ENCODE data around the gene USP38. TPM values are rescaled to one million over a fixed set of nuclear protein-coding genes. Genes with fewer than 3 reads are reported as not detected.
"Not testable (repeated sequence)": the region's sequence is repeated elsewhere in the genome, so short reads cannot be mapped to it uniquely, and the experiment has no call there.

Gene USP38
- total RNA-seq, 1 experiment from 2014 or later, result 8.1 TPM

GRCh38 chr4:143267690-143268089 lies 83.0 kb downstream of the USP38 start:
- not testable (repeated sequence) for DNase-seq (ENCODE audit: low read depth)

DNA sequence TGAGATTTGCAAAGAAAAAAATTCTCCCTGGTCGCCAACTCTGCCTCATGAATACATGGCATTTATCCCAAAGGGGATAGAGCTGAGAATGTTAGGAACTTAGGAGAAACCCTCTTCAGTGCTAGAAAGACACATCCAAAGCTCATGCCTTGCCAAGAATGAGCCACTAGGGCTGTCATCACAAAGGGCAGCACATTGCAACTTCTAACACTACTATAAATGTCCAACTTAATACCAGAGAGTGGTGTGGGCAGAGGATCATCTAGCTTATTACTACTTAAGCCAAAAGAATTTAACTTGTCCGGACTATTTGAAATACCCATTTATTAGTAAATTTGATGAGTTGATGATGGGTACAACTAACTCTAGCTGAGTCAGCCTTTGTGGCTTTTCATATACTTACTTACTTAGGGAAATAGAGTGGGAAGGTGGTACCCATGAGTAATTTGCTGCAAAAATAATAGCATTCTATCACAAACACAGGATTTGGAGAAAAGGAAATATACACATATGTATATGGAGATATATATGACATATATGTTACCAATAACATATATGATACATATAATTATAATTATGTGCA lies 85.6 kb downstream of the USP38 start:
- no peak for DNase-seq (ENCODE audit: low read depth)

Other genes with a start within 250 kb of the USP38 start
- 5.3 and 6.7 TPM in 2 replicates for gene GAB1, start 152.0 kb downstream of the USP38 start, total RNA-seq (2014; rRNA removed; shearing (Covaris generic))

Measured in Daoy (cell line).